ENCODE data around the gene WDFY2. TPM values are rescaled to one million over a fixed set of nuclear protein-coding genes. Genes with fewer than 3 reads are reported as not detected.

The WDFY2 gene
- total and polyA plus RNA-seq, 2 of the 13 experiments (the other 11 are each of a cell fraction or from before 2014, with no cell fraction given): 22.6 to 27.0 TPM

- peak; percentile 40; the same call in 1 of the 2 replicates for TF ChIP-seq ZNF687 (CRISPR knock-in tag; IDR thresholded peaks at IDR 0.05)
Observed at GRCh38 chr13:51797664-51798488, 213.6 kb downstream of the WDFY2 start (continued).

- ChIA-PET POLR2A (interaction anchor here (1.3 to 1.6 kb wide), 2 partner anchors 346 to 348 kb away, joined by 3 to 5 read pairs; partner anchors contain the start of gene INTS6), CTCF (ENCODE audit: low intra/inter-chr PET ratio, low total read pairs) (interaction anchor here (1.9 kb wide), 1 partner anchor 365 kb away, joined by 4 read pairs; no protein-coding TSS in a partner anchor)
- H3K36me3 ChIP-seq (replicated peaks in 1 of 2; ENCODE audit: control insufficient read depth in 1 of 2, insufficient read depth in 2 of 2, low read length in 2 of 2): 0 out of 5 replicates have a peak, but pooled peaks cover 0 to 1% of the 10 kb centered on the region in 2 experiments
- no peak for FAIRE-seq
- H3K4me3 ChIP-seq (replicated peaks in 1 of 3; ENCODE audit: insufficient read depth in 1 of 3, low read depth in 2 of 3, low read length in 3 of 3): no peak overlapping the region
- WGBS (ENCODE audit: low lambda C conversion rate): 98% methylated on average over 7 of the region's 12 CpGs
- H3K27ac ChIP-seq (ENCODE audit: extremely low read length, insufficient read depth, low read length): no peak overlapping the region
- no peaks in the 10 kb centered on the region for H4K20me1 ChIP-seq (ENCODE audit: insufficient read depth, low read length)
- in situ Hi-C loops (cut with HindIII; ENCODE audit: extremely low pct_ligation_motif_present, low pct_unique_long_range_greater_than_20kb) (loop anchor here (10.0 kb wide), 2 partner anchors 354 to 674 kb away; no protein-coding TSS in a partner anchor), intact Hi-C loops (cut with micrococcal nuclease; ENCODE audit: unreplicated experiment) (loop anchor here (5.0 kb wide), 3 partner anchors 212 to 672 kb away; no protein-coding TSS in a partner anchor)
- no peaks in the 10 kb centered on the region for H3K27me3 ChIP-seq (ENCODE audit: control insufficient read depth in 1 of 2, insufficient read depth in 2 of 2, low read length in 2 of 2)
- peaks cover 41% of the 10 kb centered on the region for H3K4me1 ChIP-seq (ENCODE audit: insufficient read depth, low read length)
- no peak overlapping the region for H2AFZ ChIP-seq (ENCODE audit: low read length)
- H3K4me2 ChIP-seq (ENCODE audit: low read depth, low read length): no peak overlapping the region
- no peaks in the 10 kb centered on the region for H3K79me2 ChIP-seq (ENCODE audit: insufficient read depth, low read length)
- TF ChIP-seq, protein P1, sequence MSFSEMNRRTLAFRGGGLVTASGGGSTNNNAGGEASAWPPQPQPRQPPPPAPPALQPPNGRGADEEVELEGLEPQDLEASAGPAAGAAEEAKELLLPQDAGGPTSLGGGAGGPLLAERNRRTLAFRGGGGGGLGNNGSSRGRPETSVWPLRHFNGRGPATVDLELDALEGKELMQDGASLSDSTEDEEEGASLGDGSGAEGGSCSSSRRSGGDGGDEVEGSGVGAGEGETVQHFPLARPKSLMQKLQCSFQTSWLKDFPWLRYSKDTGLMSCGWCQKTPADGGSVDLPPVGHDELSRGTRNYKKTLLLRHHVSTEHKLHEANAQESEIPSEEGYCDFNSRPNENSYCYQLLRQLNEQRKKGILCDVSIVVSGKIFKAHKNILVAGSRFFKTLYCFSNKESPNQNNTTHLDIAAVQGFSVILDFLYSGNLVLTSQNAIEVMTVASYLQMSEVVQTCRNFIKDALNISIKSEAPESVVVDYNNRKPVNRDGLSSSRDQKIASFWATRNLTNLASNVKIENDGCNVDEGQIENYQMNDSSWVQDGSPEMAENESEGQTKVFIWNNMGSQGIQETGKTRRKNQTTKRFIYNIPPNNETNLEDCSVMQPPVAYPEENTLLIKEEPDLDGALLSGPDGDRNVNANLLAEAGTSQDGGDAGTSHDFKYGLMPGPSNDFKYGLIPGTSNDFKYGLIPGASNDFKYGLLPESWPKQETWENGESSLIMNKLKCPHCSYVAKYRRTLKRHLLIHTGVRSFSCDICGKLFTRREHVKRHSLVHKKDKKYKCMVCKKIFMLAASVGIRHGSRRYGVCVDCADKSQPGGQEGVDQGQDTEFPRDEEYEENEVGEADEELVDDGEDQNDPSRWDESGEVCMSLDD (CRISPR knock-in tag; IDR thresholded peaks at IDR 0.05; ENCODE audit: borderline replicate concordance): no peak
- TF ChIP-seq ZNF343 (CRISPR knock-in tag; IDR thresholded peaks at IDR 0.05) (no peak), PHF21A (CRISPR knock-in tag; IDR thresholded peaks at IDR 0.05) (no peak), AGO2 (optimal IDR thresholded peaks at IDR 0.05; ENCODE audit: low read depth, low read length) (no peak), CREB3 (CRISPR knock-in tag; IDR thresholded peaks at IDR 0.05) (no peak), ONECUT2 (CRISPR knock-in tag; IDR thresholded peaks at IDR 0.05) (no peak), HNRNPK (IDR thresholded peaks at IDR 0.05; ENCODE audit: low read depth, low read length, poor library complexity, severe bottlenecking) (no peak), ZNF724P (CRISPR knock-in tag; IDR thresholded peaks at IDR 0.05; ENCODE audit: borderline replicate concordance) (no peak)
- ATAC-seq: no peak
- H3K9ac ChIP-seq (ENCODE audit: insufficient read depth, low read depth, low read length): no peak overlapping the region
- no TSS peak for BruUV-seq (replicated peaks)
- no peaks in the 10 kb centered on the region for H3K9me3 ChIP-seq (ENCODE audit: low read length)
- no peak for DNase-seq (ENCODE audit: low spot score)
Observed at GRCh38 chr13:51799261-51799660, 215.0 kb downstream of the WDFY2 start.

Data from HepG2 (cell line).